ENCODE results near the gene HCRTR1. TPM values are rescaled to one million over a fixed set of nuclear protein-coding genes. Genes with fewer than 3 reads are reported as not detected.

The HCRTR1 gene
- total RNA-seq, 1 experiment from 2014 or later, result not detected

GRCh38 chr1:31583082-31583994 lies 34.2 kb upstream of the HCRTR1 start:
- DNase-seq (ENCODE audit: low spot score), result no peak
- POLR2A ChIA-PET (ENCODE audit: low non-redundant PET), result no interaction called here
- intact Hi-C loops (cut with micrococcal nuclease; ENCODE audit: unreplicated experiment), result no loop called here
- peaks cover 7% of the 10 kb centered on the region for H3K4me1 ChIP-seq (ENCODE audit: insufficient read depth, low read length, poor library complexity, severe bottlenecking)
- BruUV-seq (replicated peaks), result no TSS peak
- no peak overlapping the region for H3K27ac ChIP-seq (ENCODE audit: low read depth, low read length, poor library complexity, severe bottlenecking)
- H3K9me3 ChIP-seq (ENCODE audit: low read depth, low read length, poor library complexity, severe bottlenecking), result no peaks in the 10 kb centered on the region
- H3K4me3 ChIP-seq (ENCODE audit: low read depth, low read length, poor library complexity, severe bottlenecking), result no peak overlapping the region
- H3K27me3 ChIP-seq (replicated peaks; ENCODE audit: insufficient read depth, low read depth, low read length, poor library complexity), result no peaks in the 10 kb centered on the region
- TF ChIP-seq EZH2 (IDR thresholded peaks at IDR 0.05; ENCODE audit: borderline replicate concordance, low read depth, low read length, poor library complexity, severe bottlenecking) (no peak), CTCF (conservative IDR thresholded peaks at IDR 0.05; ENCODE audit: low read depth, low read length) (no peak)
- no peaks in the 10 kb centered on the region for H3K36me3 ChIP-seq (ENCODE audit: insufficient read depth, low read length, poor library complexity, severe bottlenecking)
- CTCF ChIA-PET, result no interaction called here

- TF ChIP-seq CTCF (conservative IDR thresholded peaks at IDR 0.05; ENCODE audit: low read depth, low read length) (no peak), EZH2 (IDR thresholded peaks at IDR 0.05; ENCODE audit: borderline replicate concordance, low read depth, low read length, poor library complexity, severe bottlenecking) (no peak)
- no peak overlapping the region for H3K4me3 ChIP-seq (ENCODE audit: low read depth, low read length, poor library complexity, severe bottlenecking)
- ChIA-PET CTCF (no interaction called here), POLR2A (ENCODE audit: low non-redundant PET) (no interaction called here)
- DNase-seq (ENCODE audit: low spot score), result no peak
- BruUV-seq (replicated peaks), result no TSS peak
- H3K4me1 ChIP-seq (ENCODE audit: insufficient read depth, low read length, poor library complexity, severe bottlenecking), result peaks cover 13% of the 10 kb centered on the region
- no peaks in the 10 kb centered on the region for H3K9me3 ChIP-seq (ENCODE audit: low read depth, low read length, poor library complexity, severe bottlenecking)
- H3K27me3 ChIP-seq (replicated peaks; ENCODE audit: insufficient read depth, low read depth, low read length, poor library complexity), result no peaks in the 10 kb centered on the region
- intact Hi-C loops (cut with micrococcal nuclease; ENCODE audit: unreplicated experiment), result no loop called here
- no peak overlapping the region for H3K27ac ChIP-seq (ENCODE audit: low read depth, low read length, poor library complexity, severe bottlenecking)
- H3K36me3 ChIP-seq (ENCODE audit: insufficient read depth, low read length, poor library complexity, severe bottlenecking), result no peaks in the 10 kb centered on the region
Measured at GRCh38 chr1:31583995-31584868, 33.3 kb upstream of the HCRTR1 start.

GRCh38 chr1:31584869-31585735 lies 32.4 kb upstream of the HCRTR1 start:
- Histone ChIP-seq H3K36me3 (ENCODE audit: insufficient read depth, low read length, poor library complexity, severe bottlenecking) (no peaks in the 10 kb centered on the region), H3K9me3 (ENCODE audit: low read depth, low read length, poor library complexity, severe bottlenecking) (no peaks in the 10 kb centered on the region), H3K4me1 (ENCODE audit: insufficient read depth, low read length, poor library complexity, severe bottlenecking) (peaks cover 13% of the 10 kb centered on the region), H3K27ac (ENCODE audit: low read depth, low read length, poor library complexity, severe bottlenecking) (no peak overlapping the region), H3K4me3 (ENCODE audit: low read depth, low read length, poor library complexity, severe bottlenecking) (no peak overlapping the region), H3K27me3 (replicated peaks; ENCODE audit: insufficient read depth, low read depth, low read length, poor library complexity) (no peaks in the 10 kb centered on the region)
- intact Hi-C loops (cut with micrococcal nuclease; ENCODE audit: unreplicated experiment), result no loop called here
- ChIA-PET CTCF (no interaction called here), POLR2A (ENCODE audit: low non-redundant PET) (no interaction called here)
- TF ChIP-seq EZH2 (IDR thresholded peaks at IDR 0.05; ENCODE audit: borderline replicate concordance, low read depth, low read length, poor library complexity, severe bottlenecking) (no peak), CTCF (conservative IDR thresholded peaks at IDR 0.05; ENCODE audit: low read depth, low read length) (no peak)
- no TSS peak for BruUV-seq (replicated peaks)
- no peak for DNase-seq (ENCODE audit: low spot score)

Measured in A673 (cell line).